IPS-NIHi7 (cell line): ENCODE data around the gene OTOG.

ENCODE experiments used
- DNase-seq: peaks from one replicate; pipeline ENCODE4 v3.0.0; 2012; ENCODE audit warnings: mixed read lengths; ENCODE audit errors: extremely low spot score

OTOG gene

DNA sequence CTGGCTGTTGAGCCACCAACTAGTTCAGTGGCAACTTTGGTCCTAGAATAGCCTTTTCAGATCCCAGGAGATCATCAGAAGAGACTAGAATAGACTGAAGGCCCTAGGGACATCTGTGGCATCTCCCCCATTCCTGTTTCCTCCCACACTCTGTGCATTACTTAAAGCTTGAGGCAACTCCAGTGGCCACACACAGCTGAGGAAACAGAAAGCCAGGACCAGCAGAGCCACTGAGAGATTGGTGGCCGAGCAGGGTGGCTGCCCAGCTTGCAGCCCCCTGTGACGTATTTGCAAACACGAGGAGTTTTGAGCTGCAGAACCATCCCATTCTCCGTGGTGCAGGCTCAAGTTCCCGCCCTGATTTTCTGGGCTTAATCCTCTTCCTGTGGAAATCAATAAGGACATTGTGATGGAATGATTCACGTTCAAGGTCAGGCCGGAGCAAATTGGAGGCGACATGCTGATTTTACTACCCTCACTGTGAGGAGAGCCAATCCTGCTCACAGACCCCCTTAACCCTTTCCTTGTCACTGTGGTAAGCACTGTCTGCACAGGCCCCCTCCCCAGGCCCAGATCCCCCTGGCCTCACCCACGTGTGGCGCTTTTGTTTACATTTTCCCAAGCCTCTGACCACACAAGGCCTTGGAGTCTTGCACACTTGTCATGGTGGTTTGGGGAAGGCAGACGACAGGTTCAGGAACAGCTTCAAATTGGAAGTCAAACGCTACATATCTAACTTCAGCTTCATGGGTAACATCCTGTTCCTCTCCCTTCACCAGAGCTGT lies 103.3 kb downstream of the OTOG start:
- no peak for DNase-seq

DNA sequence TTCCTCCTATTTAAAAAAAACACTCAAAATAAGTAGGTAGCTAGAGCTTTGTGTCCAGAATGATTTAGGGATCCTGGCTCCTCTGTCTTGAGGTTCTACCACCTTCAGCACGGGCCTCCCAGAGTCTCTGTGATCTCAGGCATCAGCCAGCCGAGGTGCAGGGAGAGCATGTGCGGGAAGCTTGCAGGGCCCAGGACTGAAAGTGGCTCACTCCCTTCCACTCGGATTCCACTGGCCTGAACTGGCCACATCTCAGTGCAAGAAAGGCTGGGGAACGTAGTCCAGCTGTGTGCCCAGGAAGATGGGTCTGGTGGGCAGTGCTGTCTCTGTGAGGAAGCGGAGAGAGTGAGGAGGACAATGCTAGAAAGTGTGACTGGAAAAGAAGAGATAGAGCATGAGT lies 104.0 kb downstream of the OTOG start:
- DNase-seq = no peak

DNA sequence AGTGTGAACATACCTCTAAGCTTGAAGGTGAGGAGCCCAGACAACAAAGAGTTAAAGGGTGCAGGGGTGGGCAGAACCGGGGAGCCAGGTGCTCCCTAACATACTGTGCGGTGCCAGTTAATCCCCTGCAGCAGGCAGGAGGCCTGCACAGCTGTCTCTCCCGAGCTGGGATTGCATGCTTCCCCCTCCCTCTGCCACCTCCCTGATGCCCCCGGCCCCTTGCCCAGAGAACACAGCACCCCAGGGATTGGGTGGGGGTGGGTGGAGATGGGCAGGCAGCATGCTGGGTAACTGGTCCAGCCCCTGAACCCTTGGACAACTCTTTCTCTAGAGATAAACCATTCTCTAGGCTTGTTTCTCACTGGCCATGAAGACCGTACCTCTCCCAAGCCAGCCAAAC lies 104.6 kb downstream of the OTOG start:
- DNase-seq = no peak

DNA sequence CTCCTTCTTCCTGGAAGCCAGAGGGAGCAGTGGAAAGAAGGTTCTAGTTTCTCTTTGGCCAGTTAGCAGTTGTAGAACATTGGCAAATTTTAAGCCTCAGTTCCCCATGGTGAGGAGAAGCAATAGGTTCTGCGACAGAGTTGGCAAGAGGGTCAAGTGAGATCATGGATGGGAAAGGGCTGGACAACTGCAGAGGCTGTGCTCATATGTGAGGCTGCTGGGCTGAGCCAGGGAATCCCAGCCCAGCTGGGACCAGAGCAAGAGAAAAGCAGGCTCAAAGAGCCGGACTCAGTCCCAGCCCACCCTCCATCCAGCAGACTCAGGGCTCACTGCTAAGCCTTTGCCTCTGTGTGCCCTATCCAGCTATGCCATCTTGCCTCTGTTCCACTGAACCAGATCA lies 105.5 kb downstream of the OTOG start:
- DNase-seq = no peak

DNA sequence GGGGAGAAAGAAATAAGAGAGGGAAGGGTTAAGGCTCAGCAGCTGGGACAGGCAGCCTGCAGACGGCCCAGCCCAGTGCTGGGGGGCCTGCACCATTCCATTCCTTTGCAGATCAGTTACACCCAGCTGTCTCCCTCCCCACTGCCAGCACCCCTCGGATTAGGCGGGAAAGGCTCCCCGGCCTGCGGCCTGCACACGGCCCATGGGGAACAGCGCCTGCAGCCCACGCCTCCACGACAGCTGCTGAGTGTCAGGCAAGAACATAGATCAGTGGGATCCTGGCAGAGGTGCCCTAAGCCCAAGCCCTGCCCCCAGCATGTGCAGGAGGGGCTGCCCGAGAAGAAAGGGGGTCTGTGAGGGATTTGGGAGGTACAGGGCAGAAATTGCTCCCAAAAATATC lies 106.6 kb downstream of the OTOG start:
- no peak for DNase-seq

DNA sequence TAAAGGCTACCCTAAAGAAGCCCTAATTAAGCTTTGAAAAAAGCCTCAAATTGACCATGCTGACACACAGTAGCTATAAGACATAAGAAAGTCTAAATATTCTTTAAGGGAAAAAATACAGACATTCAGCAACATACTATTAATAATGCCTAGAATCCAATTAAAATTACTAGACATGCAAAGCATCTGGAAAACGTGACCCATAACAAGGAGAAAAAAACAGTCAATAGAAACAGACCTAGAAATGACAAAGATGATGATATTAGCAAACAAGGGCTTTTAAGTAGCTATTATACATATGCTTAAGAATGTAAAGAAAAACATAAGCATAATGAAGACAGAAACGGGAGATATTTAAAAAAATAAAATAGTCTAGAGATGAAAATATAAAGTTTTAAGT lies 108.6 kb downstream of the OTOG start:
- no peak for DNase-seq

DNA sequence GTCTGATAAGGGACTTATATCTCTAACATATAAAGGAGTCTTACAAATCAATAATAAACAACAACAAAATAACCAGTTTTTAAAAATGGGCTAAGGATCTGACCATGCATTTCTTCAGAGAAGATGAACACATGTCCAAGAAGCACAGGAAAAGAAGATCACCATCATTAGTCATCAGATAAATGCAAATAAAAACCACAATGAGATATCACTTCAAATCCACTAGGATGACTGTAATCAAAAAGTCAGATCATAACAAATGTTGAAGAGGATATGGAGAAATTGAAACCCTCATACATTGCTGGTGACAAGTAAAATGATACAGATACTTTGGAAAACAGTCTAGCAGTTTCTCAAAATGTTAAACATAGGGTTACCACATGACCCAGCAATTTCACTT lies 111.2 kb downstream of the OTOG start:
- DNase-seq = no peak

DNA sequence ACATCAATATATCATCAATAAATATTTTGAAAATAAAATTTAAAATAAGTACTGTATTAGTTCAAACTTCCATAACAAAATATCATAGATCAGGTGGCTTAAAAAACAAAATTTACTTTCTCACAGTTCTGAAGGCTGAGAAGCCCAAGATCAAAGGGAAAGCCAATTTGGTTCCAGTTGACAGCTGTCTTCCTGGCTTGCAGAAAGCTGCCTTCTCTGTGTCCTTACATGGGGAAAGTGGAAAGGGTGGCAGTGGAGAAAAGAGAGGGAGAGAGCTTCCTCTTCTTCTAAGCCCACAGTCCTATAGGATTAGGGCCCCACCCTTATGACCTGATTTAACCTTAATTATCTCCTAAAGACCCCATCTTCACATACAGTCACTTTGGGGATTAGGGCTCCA lies 121.1 kb downstream of the OTOG start:
- no peak for DNase-seq

DNA sequence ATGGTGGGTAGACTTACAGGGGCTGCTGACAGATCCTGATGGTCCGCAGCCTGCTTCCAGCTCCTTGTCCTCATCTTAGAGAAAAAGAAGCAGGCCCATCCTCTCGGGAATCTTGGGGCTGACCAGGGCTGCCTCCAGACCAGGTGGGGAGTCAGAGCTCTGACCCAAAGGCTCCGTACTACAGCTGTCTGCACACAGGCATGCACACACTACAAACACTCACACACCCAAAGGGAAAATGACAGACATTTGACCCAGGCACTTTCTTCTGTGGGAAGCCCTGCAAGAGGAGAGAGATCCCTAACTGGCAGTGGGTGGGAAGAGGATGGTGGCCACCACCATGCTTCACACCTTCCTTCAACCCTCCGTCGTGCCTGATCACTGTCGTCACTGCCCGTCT lies 125.4 kb downstream of the OTOG start:
- no peak for DNase-seq

DNA sequence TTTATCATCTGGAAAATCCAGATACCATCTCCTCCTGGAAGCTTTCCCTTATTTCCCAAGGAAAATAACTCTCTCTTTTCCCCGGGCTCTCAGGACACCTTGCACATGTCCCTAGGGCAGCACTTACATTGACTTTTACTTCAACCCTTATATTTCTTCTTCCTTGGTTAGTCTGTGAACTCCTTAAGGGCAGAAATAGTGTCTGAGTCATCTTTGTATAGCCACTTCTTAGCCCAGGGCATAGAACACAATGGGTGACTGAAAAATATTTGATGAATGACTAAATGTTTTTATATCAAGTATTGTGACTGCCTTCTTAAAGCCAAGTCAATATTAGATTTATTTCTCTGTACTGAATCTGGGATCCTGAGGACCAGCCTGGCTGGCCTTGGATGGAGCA lies 126.9 kb downstream of the OTOG start:
- DNase-seq = no peak

DNA sequence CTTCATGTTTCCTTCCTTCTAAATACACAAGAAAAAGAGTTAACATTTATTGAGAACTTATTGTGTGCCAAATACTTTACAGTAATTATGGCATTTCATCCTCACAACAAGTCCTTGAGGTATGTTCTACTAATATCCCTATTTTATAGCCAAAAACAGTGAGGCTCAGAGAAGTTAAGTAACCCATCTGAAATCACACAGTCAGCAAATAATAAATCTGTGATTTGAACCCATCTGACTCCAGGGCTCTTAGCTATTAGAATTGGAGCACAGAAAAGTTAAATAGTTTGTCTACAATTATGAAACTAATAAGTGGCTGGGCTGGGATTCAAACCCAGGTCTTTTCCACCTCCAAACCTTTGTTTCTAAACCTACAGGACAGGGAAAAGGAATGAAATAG lies 135.8 kb downstream of the OTOG start:
- DNase-seq = no peak

DNA sequence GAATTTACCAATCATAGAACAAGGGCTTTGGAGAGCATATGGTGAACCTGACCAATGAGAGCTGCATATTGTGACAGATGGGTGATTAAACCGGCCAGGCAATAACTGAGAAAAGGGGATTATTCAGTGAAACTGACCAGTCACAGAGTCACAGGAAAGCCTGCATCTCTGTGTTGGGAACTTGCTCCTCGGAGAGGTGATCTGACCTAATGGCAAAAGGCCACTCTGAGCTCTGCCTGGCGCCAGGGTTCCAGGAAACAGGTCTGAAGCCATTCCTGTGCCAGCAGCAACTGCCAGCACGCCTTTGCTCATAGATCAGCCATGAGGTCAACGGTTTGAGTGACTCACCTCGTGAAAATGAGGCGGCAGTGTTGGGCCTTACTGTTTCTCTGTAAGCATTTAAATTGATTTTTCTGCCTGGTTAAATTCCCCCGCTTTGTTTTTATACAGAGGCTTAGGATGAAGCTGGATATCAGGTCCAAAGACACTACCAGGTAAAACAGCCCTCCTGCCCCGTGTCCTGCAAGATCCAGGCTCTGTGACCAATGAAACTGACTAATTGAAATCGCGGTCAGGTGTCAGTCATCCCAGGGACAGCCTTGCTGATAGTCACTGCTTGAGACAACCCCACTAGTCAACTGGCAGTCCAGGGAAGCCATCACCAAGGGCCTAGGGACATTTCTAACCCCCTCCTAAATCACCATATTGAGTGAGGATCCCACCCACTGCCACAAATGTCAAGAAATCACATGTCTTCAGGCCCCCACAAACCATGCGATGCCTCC lies 136.5 kb downstream of the OTOG start:
- peak; percentile 12 for DNase-seq

DNA sequence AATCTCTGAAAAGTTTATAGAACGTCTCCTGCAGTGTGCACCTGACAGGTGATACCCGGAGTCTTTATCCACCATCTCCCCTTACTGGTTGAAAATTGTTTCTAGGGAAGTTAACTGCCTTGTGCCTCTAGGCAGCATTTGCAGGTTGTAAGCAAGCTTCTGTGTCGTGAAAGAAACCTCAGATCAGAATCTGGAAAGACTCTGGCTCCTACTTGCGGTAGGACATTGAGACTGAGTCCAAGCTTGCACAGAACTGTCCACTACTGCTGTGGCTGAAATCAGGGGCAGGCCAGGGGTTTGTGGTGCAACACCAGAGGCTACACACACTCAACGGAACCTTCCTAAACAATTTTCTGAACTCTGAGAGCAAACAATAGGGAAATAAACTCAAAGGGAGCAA lies 137.5 kb downstream of the OTOG start:
- DNase-seq = no peak

DNA sequence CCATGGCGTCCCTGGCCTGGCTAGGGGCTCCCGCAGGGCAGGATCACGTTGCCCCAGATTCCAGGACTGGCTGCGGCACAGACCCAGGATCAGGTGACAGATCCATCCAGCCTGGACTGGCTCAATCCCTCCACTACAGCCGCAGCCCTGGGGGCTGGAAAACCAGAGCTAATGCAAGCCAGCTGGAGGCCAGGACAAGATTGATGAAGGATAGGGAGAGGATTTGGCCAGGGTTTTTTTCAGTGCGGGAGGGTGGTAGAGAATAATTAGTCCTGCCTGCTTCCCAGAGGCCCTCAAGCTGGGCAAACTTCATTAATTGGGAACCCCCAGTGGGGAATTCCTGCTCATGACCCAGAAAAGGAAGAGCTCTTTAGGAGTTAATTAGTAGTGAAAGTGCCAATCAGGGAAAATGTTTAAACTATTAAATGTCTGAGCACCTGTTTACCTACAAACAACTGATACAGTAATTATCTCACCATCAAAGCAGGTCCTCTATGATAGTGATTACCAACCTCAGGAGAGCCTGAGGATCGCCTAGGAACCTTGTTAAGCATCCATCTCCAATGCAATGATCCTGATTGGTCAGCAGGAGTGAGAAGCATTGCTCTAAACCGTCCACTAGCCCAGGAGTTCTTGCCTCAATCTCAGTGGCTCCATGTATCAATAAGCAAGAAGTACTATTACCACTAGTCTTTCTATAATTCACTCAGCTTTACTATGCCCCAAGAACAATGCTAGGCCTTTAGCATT lies 139.3 kb downstream of the OTOG start:
- no peak for DNase-seq

DNA sequence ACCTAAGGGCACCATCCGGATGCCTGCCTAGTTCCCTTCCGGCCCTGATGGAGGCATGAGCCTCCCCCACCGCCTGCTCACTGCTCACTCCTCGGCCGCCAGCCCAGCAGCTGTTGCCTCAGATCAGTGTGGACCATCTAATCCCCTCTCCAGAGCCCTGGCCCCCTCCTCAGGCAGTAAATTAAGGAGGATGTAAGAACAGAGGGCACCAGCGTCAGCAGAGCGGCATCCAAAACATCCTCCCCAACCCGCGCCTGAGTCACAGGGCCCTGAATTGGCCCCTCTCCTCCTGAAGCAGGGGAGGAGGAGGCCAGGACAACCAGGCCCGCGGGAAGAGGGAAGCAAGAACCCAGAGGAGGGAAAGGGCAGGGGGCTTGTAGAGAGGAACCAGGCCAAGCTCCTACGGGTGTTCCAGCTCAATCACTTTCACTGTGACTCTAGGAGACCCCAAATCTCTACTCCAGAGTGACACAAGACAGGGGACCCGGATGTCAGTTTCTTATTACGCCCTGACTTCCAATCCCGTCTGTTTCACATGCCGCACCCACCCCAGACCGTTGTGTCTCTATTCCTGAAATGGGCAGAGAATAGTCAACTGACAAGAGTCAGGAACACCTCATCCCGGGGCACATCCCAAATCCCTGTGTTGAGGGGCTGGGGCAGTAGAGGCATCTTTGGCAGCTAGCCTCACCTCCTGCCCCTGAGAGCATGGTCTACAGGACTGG lies 141.0 kb downstream of the OTOG start:
- no peak for DNase-seq

DNA sequence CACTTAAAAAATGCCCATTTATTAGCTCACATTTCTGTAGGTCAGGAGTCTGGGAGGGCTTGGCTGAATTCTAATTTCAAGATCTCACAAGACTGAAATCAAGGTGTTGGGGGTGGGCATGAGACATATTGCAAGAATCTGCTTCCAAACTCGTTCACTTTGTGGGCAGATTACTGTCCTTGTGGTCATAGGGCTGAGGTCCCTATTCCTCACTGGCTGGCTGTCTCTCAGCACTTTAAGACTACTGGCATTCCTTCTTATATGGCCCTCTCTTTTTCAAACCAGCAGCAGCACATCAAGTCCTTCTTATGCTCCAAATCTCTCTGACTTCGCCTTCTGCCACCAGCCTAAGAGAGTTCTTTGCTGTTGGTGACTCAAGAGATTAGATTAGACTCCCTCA lies 144.5 kb downstream of the OTOG start:
- no peak for DNase-seq

DNA sequence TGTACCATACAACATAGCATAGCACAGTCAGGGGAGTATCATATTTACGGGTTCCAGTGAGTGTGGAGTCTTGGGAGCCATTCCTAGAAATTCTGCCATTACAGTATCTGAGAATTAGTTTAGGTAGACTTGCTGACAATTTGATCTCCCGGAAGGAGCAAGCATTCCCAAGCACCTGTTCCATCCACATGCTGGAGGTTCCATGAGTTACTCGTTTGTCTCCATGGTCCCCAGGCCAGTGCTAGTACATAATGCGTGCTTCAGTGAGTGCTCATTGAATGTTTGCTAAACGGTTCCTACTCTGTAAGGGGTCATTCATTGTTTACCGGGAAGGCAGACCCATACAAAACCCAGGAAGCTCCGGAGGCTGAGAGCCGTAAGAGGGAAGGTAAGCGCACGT lies 144.9 kb downstream of the OTOG start:
- DNase-seq = no peak

DNA sequence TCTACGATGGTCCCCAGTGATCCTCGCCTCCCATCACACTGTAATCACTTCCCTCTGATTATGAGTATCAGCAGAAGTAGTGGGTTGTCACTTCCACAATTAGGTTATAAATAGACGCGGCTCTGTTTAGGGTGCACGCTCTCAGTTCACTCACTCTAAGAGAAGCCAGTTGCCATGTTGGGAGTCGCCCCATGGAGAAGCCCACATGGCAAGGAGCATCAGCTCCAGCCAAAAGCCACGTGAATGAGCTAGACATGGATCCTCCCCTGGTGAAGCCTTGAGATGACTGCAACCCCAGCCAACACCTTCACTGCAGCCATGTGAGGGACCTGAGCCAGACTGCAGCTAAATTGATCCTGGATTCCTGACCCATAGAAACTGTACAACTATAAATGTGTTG lies 145.9 kb downstream of the OTOG start:
- no peak for DNase-seq

DNA sequence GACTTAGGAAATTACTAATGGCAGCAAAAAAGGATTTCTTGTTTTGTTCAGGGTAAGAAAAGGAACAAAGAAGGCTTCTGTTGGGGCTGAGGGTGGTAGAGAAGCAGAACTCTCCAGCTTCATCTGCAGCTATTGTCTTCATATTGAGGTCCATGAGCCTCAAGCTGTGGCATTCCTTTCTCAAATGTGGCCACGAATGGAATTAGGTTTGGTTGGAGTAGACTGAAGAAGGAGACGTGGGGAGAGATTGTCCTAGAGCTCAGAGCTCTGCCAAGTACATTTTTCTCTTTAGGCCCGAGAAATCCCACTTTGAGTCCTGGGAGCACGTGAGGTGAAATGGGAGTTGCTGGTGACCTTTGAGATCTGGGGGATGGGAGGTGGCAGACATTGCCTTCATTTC lies 146.5 kb downstream of the OTOG start:
- DNase-seq = no peak

DNA sequence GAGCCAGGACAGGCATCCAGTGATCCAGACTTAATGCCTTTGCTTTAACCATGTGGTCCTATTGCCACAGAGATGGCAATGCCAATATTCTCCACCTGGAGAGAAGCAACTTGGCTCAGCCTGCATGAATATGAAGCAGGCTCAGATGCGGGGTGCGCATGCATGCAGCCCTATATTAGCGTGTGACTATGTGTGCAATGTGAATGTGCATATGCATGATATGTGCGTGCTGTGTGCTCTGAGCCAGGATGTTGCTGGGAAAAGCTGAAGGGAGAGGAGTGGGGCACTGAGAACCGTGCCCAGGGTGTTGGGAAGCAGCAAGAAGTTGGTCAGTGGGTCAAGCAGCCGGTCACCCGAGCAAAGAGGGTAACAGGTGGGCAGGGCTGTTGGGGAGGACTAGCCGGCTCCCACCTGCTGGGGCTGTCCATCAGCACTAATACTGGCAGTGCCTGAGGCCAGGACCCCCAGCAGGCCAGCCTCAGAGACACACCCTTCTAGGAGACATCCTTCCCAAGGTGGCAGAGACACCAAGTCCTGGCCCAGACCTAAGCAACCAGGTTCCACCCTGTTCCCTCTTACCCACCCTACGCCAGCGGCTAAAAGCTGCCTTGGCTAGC lies 147.5 kb downstream of the OTOG start:
- no peak for DNase-seq
